Heart left ventricle (tissue), 16 donors: ENCODE measurements around the gene HTR4. TPM values are rescaled to one million over a fixed set of nuclear protein-coding genes. Genes with fewer than 3 reads are reported as not detected.

ENCODE experiments used
- ATAC-seq, 4 donors: fragments of 200-7000 bp; cut with Tn5 transposase; one replicate each; pipeline ENCODE4 v1.9.1; 2020 to 2022; ENCODE audit warnings: moderate library complexity in 4 of 4, mild to moderate bottlenecking in 3 of 4, moderate number of reproducible peaks in 1 of 4
- DNase-seq, 5 donors: peaks; one replicate each; pipeline ENCODE4 v3.0.0-alpha.2; 2020
- H3K27ac ChIP-seq, 12 donors: fragments of 200-600 bp; sonication (generic) in 4 of 12; one replicate each; pipeline versions ENCODE4 v1.5.0 to v1.8.0; 2016 to 2022; ENCODE audit warnings: mild to moderate bottlenecking in 2 of 12
- H3K27me3 ChIP-seq, 9 donors: fragments of 200-600 bp; sonication (generic) in 2 of 9; one replicate each; pipeline versions ENCODE4 v1.5.1 to v1.8.0; 2016 to 2022; ENCODE audit warnings: mild to moderate bottlenecking in 3 of 9
- H3K36me3 ChIP-seq, 9 donors: fragments of 200-600 bp; sonication (generic) in 2 of 9; one replicate each; pipeline versions ENCODE4 v1.5.0 to v1.8.0; 2018 to 2022; ENCODE audit warnings: mild to moderate bottlenecking in 2 of 9
- H3K4me1 ChIP-seq, 12 donors: fragments of 200-600 bp; sonication (generic) in 4 of 12; one replicate each; pipeline versions ENCODE4 v1.5.0 to v1.8.0; 2016 to 2022; ENCODE audit warnings: mild to moderate bottlenecking in 3 of 12
- H3K4me3 ChIP-seq, 12 donors: fragments of 200-600 bp; sonication (generic) in 4 of 12; one replicate each; pipeline versions ENCODE4 v1.5.0 to v1.8.0; 2017 to 2022; ENCODE audit warnings: mild to moderate bottlenecking in 9 of 12, moderate library complexity in 4 of 12
- H3K9me3 ChIP-seq, 12 donors: fragments of 200-600 bp; sonication (generic) in 4 of 12; one replicate each; pipeline versions ENCODE4 v1.5.0 to v1.8.0; 2016 to 2022; ENCODE audit warnings: mild to moderate bottlenecking in 1 of 12
- CTCF ChIP-seq, 12 donors: fragments of 200-600 bp; sonication (generic) in 4 of 12; IDR thresholded peaks; one replicate each; pipeline versions ENCODE4 v1.5.0 to v1.8.0; 2018 to 2022; ENCODE audit warnings: antibody characterized with exemption in 12 of 12, mild to moderate bottlenecking in 5 of 12
- POLR2A ChIP-seq, 2 donors: fragments of 450-650 bp; IDR thresholded peaks; one replicate each; pipeline ENCODE4 v1.6.1; 2017; ENCODE audit warnings: antibody characterized with exemption in 2 of 2, mild to moderate bottlenecking in 2 of 2, moderate library complexity in 2 of 2
- WGBS, 4 donors: extraction: QIAGEN DNeasy Blood & Tissue Kit in 2 of 4; methylation state at CpG; one replicate each; pipeline versions ENCODE4 v1.1.5 to v1.1.7; 2013 to 2018; 5-methylcytosine and 5-hydroxymethylcytosine counted together
- intact Hi-C, 10 donors: fragments of 100-400 bp; cut with DNase I; formaldehyde crosslinking; loops; one replicate each; pipeline versions ENCODE4 v1.11.1 to v1.14.2; 2022
- polyA plus RNA-seq, 2 donors: library from polyadenylated mRNA; stranded (reverse); fragments of 200-250 nt; gene quantifications; one replicate each; pipeline ENCODE4 v1.2.3, GENCODE V29; 2013
- total RNA-seq, 9 donors: library from RNA; depleted of rRNA in 2 of 9; stranded (reverse); fragments of >200 nt in 2 of 9; fragmentation: NEBNext Ultra II Directional in 3 of 9; extraction: Animal tissue kit (Norgen Biotek cat#: 25700) in 3 of 9; gene quantifications; one replicate each; pipeline versions ENCODE4 v1.1.0 to v1.2.4, GENCODE V29; 2016 to 2023
- donor health status: ischemic (EF 13 %, LVEDD 7.1; RV severe dilation, severe dysfunction).
- donor health status: healthy with polysubstance abuse.
- donor health status: DM: no; HTN: yes; CAD: no.
- donor health status: DM: no; HTN: no; CAD: no.
- donor health status: ischemic (EF 25% LVEDD 6.9; RV normal size, moderate dysfunction).
- donor health status: ischemic (EF 25% LVEDD 5.7; RV mildly dilated, moderate dysfunction).
- donor health status: healthy.
- donor health status: DM: yes; HTN: yes; CAD: no.
- donor health status: ischemic (EF 35%, LVEDD 5.7; RV mildly dilated, moderate dysfunction).
- donor health status: nonischemic (EF 11% LVEDD 7.7; RV severe dilation, severe dysfunction).
- donor health status: DM: yes; HTN: yes; CAD: no.
- donor health status: PGD.
- donor health status: ischemic (EF 29% LVEDD 5.4; RV normal size, mild dysfunction).
- donor health status: nonischemic (EF 23%, LVEDD 6.1; RV moderate dilation, normal function).

HTR4 gene
- total and polyA plus RNA-seq, 11 donors, result 0.11 to 1.6 (median 0.27) TPM; not detected in 4

- Histone ChIP-seq H3K36me3 (no peaks in the 10 kb centered on the region), H3K27ac (peak overlapping the region in 1 of 12 donors; percentile 50), H3K4me3 (no peak overlapping the region), H3K4me1 (peaks cover 0 to 4% (median 0%) of the 10 kb centered on the region in 12 donors), H3K9me3 (peaks cover 0 to 10% (median 0%) of the 10 kb centered on the region in 12 donors), H3K27me3 (no peaks in the 10 kb centered on the region)
- TF ChIP-seq CTCF (IDR thresholded peaks at IDR 0.05) (no peak), POLR2A (IDR thresholded peaks at IDR 0.05) (no peak)
- no peak for DNase-seq
- no peak for ATAC-seq
- intact Hi-C loops, result no loop called here
- WGBS, 4 donors, result 90 to 92% (median 91%) methylated on average over 9 of the region's 9 CpGs
Measured at GRCh38 chr5:148512498-148512897, 141.8 kb downstream of the HTR4 start.

GRCh38 chr5:148511810-148512347 is 142.4 kb downstream of the HTR4 start:
- no peaks in the 10 kb centered on the region for H3K36me3 ChIP-seq
- intact Hi-C loops, result no loop called here

GRCh38 chr5:148509893-148510292 is 144.4 kb downstream of the HTR4 start:
- Histone ChIP-seq H3K27ac (no peak overlapping the region), H3K27me3 (no peaks in the 10 kb centered on the region), H3K4me1 (peaks cover 0 to 4% (median 0%) of the 10 kb centered on the region in 12 donors), H3K9me3 (peaks cover 0 to 7% (median 0%) of the 10 kb centered on the region in 12 donors), H3K4me3 (no peak overlapping the region), H3K36me3 (no peaks in the 10 kb centered on the region)
- TF ChIP-seq CTCF (IDR thresholded peaks at IDR 0.05) (no peak), POLR2A (IDR thresholded peaks at IDR 0.05) (no peak)
- no peak for ATAC-seq
- 74 to 95% (median 89%) methylated on average over 2 of the region's 2 CpGs for WGBS, 4 donors
- intact Hi-C loops, result no loop called here
- DNase-seq, result no peak

More at GRCh38 chr5:148511810-148512347, 142.4 kb downstream of the HTR4 start:
- TF ChIP-seq CTCF (IDR thresholded peaks at IDR 0.05) (no peak), POLR2A (IDR thresholded peaks at IDR 0.05) (no peak)
- Histone ChIP-seq H3K4me3 (no peak overlapping the region), H3K27me3 (no peaks in the 10 kb centered on the region), H3K27ac (peak overlapping the region in 1 of 12 donors; percentile 50), H3K9me3 (peaks cover 0 to 10% (median 0%) of the 10 kb centered on the region in 12 donors), H3K4me1 (peaks cover 0 to 4% (median 0%) of the 10 kb centered on the region in 12 donors)
- 0 to 11% (median 9%) methylated on average over 1 of the region's 1 CpG for WGBS, 4 donors
- DNase-seq (no peak), ATAC-seq (peak in 2 of 4 donors; percentile 49 to 69)

- intact Hi-C loops, result no loop called here
Measured at GRCh38 chr5:148507648-148508047, 146.7 kb downstream of the HTR4 start.

More at GRCh38 chr5:148507648-148508047, 146.7 kb downstream of the HTR4 start:
- ATAC-seq, result peak in 2 of 4 donors; percentile 32 to 44
- H3K4me1 ChIP-seq, result peaks cover 0 to 4% (median 0%) of the 10 kb centered on the region in 12 donors
- DNase-seq, result no peak
- TF ChIP-seq CTCF (IDR thresholded peaks at IDR 0.05) (no peak), POLR2A (IDR thresholded peaks at IDR 0.05) (no peak)
- no peaks in the 10 kb centered on the region for H3K27me3 ChIP-seq
- H3K27ac ChIP-seq, result no peak overlapping the region
- H3K36me3 ChIP-seq, result no peaks in the 10 kb centered on the region
- no peak overlapping the region for H3K4me3 ChIP-seq
- peaks cover 0 to 7% (median 0%) of the 10 kb centered on the region in 12 donors for H3K9me3 ChIP-seq
- WGBS, 4 donors, result 49 to 56% (median 53%) methylated on average over 3 of the region's 3 CpGs
